Ascending aorta (tissue), 2 donors: Measurements from ENCODE around the gene VWDE. TPM values are rescaled to one million over a fixed set of nuclear protein-coding genes. Genes with fewer than 3 reads are reported as not detected.

Source experiments
- DNase-seq, 2 donors: peaks; one replicate each; pipeline ENCODE4 v3.0.0-alpha.2; 2019; ENCODE audit warnings: low spot score in 2 of 2
- H3K27ac ChIP-seq, 2 donors: fragments of 200-600 bp; sonication (generic); one replicate each; pipeline ENCODE4 v1.5.1; 2016 to 2017; ENCODE audit warnings: mild to moderate bottlenecking in 1 of 2
- H3K27me3 ChIP-seq: fragments of 200-600 bp; sonication (generic); one replicate; pipeline ENCODE4 v1.5.1; 2017
- H3K36me3 ChIP-seq, 2 donors: fragments of 200-600 bp; sonication (generic); one replicate each; pipeline ENCODE4 v1.5.1; 2016
- H3K4me1 ChIP-seq, 2 donors: fragments of 200-600 bp; sonication (generic); one replicate each; pipeline ENCODE4 v1.5.1; 2016 to 2017; ENCODE audit warnings: mild to moderate bottlenecking in 1 of 2
- H3K4me3 ChIP-seq, 2 donors: fragments of 200-600 bp; sonication (generic); one replicate each; pipeline ENCODE4 v1.5.1; 2016 to 2017; ENCODE audit warnings: mild to moderate bottlenecking in 1 of 2
- H3K9me3 ChIP-seq, 2 donors: fragments of 200-600 bp; sonication (generic); one replicate each; pipeline ENCODE4 v1.5.1; 2016
- CTCF ChIP-seq, 3 experiments: fragments of 200-600 bp in 2 of 3; fragments of 450-650 bp in 1 of 3; sonication (generic) in 2 of 3; IDR thresholded peaks; one replicate each; pipeline ENCODE4 v1.5.1; 2016 to 2019; ENCODE audit warnings: antibody characterized with exemption in 3 of 3, mild to moderate bottlenecking in 1 of 3, moderate library complexity in 1 of 3
- intact Hi-C: fragments of 100-400 bp; cut with DNase I; formaldehyde crosslinking; loops from one replicate; pipeline ENCODE4 v1.15.1; 2023
- total RNA-seq: library from RNA; depleted of rRNA; stranded (reverse); fragments of >200 nt; gene quantifications from one replicate; pipeline ENCODE4 v1.1.0, GENCODE V29; 2016

Gene VWDE
- total RNA-seq, 1 donor from 2014 or later, result not detected

DNA sequence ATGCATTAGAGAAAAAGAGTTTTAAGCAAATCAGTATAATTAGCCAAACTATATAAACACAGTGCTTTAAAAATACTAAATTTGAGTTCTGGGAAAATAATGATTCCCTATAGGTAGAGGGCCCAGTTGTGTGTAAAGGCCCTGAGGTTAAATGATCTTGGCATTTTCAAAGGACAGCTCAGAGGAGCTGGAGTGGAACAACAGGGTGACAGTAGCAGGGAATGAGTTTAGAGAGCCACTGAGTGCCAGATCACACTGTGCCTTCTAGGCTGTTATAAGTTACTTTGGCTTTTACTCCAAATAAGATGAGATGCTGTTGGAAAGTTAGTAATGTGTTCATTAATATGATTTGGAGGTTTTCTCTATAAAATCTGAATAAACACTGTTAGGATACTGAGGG lies 34.6 kb downstream of the VWDE start:
- intact Hi-C loops, result no loop called here
- H3K9me3 ChIP-seq, result no peaks in the 10 kb centered on the region
- no peak overlapping the region for H3K4me3 ChIP-seq
- H3K36me3 ChIP-seq, result no peaks in the 10 kb centered on the region
- no peaks in the 10 kb centered on the region for H3K27me3 ChIP-seq
- DNase-seq, result no peak
- no peak for TF ChIP-seq CTCF (IDR thresholded peaks at IDR 0.05)
- H3K27ac ChIP-seq, result no peak overlapping the region
- no peaks in the 10 kb centered on the region for H3K4me1 ChIP-seq

GRCh38 chr7:12360948-12361347 lies 42.7 kb downstream of the VWDE start:
- Histone ChIP-seq H3K4me1 (no peaks in the 10 kb centered on the region), H3K4me3 (no peak overlapping the region), H3K27ac (no peak overlapping the region), H3K27me3 (no peaks in the 10 kb centered on the region), H3K9me3 (no peaks in the 10 kb centered on the region), H3K36me3 (no peaks in the 10 kb centered on the region)
- intact Hi-C loops, result no loop called here
- DNase-seq, result no peak
- TF ChIP-seq CTCF (IDR thresholded peaks at IDR 0.05), result no peak

DNA sequence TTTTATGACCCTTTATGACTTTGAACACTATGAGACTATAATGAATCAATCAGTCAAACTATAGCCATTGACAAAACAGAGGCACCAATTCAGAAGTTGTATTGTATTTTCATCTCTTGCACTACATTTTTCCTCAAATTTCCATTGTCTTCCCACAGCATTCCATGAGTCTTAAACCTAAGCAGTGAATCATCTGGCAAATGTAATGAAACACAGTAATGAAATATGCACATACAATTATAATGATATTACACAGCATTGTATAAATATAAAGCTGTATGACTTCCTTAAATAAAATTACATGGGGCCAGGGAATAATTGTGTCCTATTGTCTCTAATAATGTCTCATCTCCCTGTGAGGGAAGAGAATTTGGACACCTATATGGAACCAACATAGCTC lies 45.0 kb downstream of the VWDE start:
- no peak for TF ChIP-seq CTCF (IDR thresholded peaks at IDR 0.05)
- no peaks in the 10 kb centered on the region for H3K4me1 ChIP-seq
- intact Hi-C loops, result no loop called here

DNA sequence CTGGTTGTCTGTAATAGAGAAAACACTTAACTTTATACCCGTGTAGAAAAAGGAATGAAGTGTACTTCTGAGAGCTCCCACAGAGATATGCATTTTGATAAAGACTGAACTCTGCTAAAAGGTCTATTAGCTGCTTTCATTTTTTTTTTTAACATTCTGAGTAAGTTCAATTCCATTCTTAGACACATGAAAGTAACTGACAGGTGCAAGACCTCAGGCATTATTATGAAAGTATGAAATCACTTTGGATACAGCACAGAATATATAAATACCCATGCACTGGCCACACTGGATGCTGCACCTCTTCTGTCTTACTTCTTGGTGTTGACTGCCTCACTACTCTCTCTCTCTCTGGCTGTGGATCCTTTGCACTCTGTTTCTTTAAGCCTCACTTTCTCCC lies 46.2 kb downstream of the VWDE start:
- Histone ChIP-seq H3K9me3 (no peaks in the 10 kb centered on the region), H3K27ac (no peak overlapping the region), H3K36me3 (no peaks in the 10 kb centered on the region), H3K4me3 (no peak overlapping the region), H3K27me3 (no peaks in the 10 kb centered on the region), H3K4me1 (no peaks in the 10 kb centered on the region)
- DNase-seq, result no peak
- intact Hi-C loops, result no loop called here
- no peak for TF ChIP-seq CTCF (IDR thresholded peaks at IDR 0.05)

More for the DNA sequence above, 45.0 kb downstream of the VWDE start:
- Histone ChIP-seq H3K9me3 (no peaks in the 10 kb centered on the region), H3K27ac (no peak overlapping the region), H3K4me3 (no peak overlapping the region), H3K27me3 (no peaks in the 10 kb centered on the region), H3K36me3 (no peaks in the 10 kb centered on the region)
- no peak for DNase-seq

- no peak overlapping the region for H3K4me3 ChIP-seq
- intact Hi-C loops, result no loop called here
- no peaks in the 10 kb centered on the region for H3K4me1 ChIP-seq
- DNase-seq, result no peak
- H3K27ac ChIP-seq, result no peak overlapping the region
- H3K27me3 ChIP-seq, result no peaks in the 10 kb centered on the region
- H3K36me3 ChIP-seq, result no peaks in the 10 kb centered on the region
- TF ChIP-seq CTCF (IDR thresholded peaks at IDR 0.05), result no peak
- no peaks in the 10 kb centered on the region for H3K9me3 ChIP-seq
Observed at GRCh38 chr7:12351843-12352242, 51.8 kb downstream of the VWDE start.

DNA sequence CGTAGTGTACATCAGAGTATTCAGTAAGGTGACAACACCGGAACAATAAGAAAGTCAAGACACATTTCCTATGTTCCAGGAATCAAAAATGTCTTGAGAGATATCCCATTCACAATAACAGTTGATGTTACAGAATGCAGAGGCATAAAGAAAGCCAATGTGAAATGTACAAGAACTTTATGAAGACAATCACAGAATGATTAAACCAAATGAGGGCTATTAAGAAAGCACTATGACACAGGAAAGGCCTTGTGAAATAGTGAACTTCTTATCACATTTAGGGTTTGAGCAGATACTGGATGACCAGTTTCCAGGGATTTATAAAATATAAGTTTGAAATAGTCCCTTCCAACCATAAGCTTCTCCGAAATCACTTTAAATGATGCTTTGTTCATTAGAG lies 52.7 kb downstream of the VWDE start:
- no peak for TF ChIP-seq CTCF (IDR thresholded peaks at IDR 0.05)
- intact Hi-C loops, result no loop called here
- Histone ChIP-seq H3K9me3 (no peaks in the 10 kb centered on the region), H3K4me3 (no peak overlapping the region), H3K4me1 (no peaks in the 10 kb centered on the region), H3K36me3 (no peaks in the 10 kb centered on the region), H3K27ac (no peak overlapping the region), H3K27me3 (no peaks in the 10 kb centered on the region)
- DNase-seq, result no peak
